Lower lobe of right lung (tissue), 2 donors: Measurements from ENCODE around the gene ATG12. TPM values are rescaled to one million over a fixed set of nuclear protein-coding genes. Genes with fewer than 3 reads are reported as not detected.

Source experiments
- ATAC-seq, 2 donors: fragments of 200-7000 bp; cut with Tn5 transposase; one replicate each; pipeline ENCODE4 v1.9.1; 2020 to 2022; ENCODE audit warnings: mild to moderate bottlenecking in 2 of 2, moderate library complexity in 2 of 2
- DNase-seq: peaks from one replicate; pipeline ENCODE4 v3.0.0-alpha.2; 2020
- H3K27ac ChIP-seq: fragments of 200-600 bp; one replicate; pipeline ENCODE4 v1.8.0; 2022
- H3K27me3 ChIP-seq: fragments of 200-600 bp; one replicate; pipeline ENCODE4 v1.8.0; 2022; ENCODE audit warnings: low read depth
- H3K36me3 ChIP-seq: fragments of 200-600 bp; one replicate; pipeline ENCODE4 v1.8.0; 2022; ENCODE audit warnings: mild to moderate bottlenecking
- H3K4me1 ChIP-seq: fragments of 200-600 bp; one replicate; pipeline ENCODE4 v1.8.0; 2022
- H3K4me3 ChIP-seq: fragments of 200-600 bp; one replicate; pipeline ENCODE4 v1.8.0; 2022; ENCODE audit warnings: mild to moderate bottlenecking
- H3K9me3 ChIP-seq: fragments of 200-600 bp; one replicate; pipeline ENCODE4 v1.8.0; 2022
- intact Hi-C: fragments of 100-400 bp; cut with DNase I; formaldehyde crosslinking; loops from one replicate; pipeline ENCODE4 v1.11.0; 2022
- total RNA-seq: library from RNA; stranded (reverse); fragmentation: NEBNext Ultra II Directional; extraction: Animal tissue kit (Norgen Biotek cat#: 25700); gene quantifications from one replicate; pipeline ENCODE4 v1.2.1, GENCODE V29; 2021
- TF ChIP-seq, protein P1 (sequence below): fragments of 200-600 bp; IDR thresholded peaks from one replicate; pipeline ENCODE4 v1.8.0; 2022; ENCODE audit warnings: antibody characterized with exemption, mild to moderate bottlenecking
- donor health status: DM: no; HTN: yes; CAD: no; lungs with severe emphysema.

The ATG12 gene
- total RNA-seq, 1 donor from 2014 or later, result 35.7 TPM

DNA sequence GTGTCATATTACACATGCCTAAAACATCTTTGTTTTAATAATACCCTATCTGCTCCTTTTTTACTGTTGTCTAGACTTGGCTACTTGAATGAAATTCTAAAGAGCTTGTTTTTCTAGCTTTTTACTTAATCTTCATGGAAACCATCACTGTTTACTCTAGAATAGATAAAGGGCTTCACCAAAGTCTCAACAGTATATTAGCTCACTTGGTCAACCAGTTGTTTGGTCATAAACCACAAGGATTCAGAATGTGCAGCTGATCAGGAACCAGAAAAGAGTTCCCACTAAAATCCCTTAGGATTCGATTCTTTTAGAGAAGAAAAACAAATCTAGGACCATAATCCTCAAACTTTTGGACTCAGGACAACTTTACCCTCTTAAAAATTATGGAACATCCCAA lies 62.9 kb downstream of the ATG12 start:
- Histone ChIP-seq H3K9me3 (no peaks in the 10 kb centered on the region), H3K27ac (no peak overlapping the region), H3K4me3 (no peak overlapping the region), H3K27me3 (peaks cover 4% of the 10 kb centered on the region), H3K4me1 (no peaks in the 10 kb centered on the region), H3K36me3 (no peaks in the 10 kb centered on the region)
- ATAC-seq, result no peak
- intact Hi-C loops, result no loop called here
- TF ChIP-seq, protein P1, sequence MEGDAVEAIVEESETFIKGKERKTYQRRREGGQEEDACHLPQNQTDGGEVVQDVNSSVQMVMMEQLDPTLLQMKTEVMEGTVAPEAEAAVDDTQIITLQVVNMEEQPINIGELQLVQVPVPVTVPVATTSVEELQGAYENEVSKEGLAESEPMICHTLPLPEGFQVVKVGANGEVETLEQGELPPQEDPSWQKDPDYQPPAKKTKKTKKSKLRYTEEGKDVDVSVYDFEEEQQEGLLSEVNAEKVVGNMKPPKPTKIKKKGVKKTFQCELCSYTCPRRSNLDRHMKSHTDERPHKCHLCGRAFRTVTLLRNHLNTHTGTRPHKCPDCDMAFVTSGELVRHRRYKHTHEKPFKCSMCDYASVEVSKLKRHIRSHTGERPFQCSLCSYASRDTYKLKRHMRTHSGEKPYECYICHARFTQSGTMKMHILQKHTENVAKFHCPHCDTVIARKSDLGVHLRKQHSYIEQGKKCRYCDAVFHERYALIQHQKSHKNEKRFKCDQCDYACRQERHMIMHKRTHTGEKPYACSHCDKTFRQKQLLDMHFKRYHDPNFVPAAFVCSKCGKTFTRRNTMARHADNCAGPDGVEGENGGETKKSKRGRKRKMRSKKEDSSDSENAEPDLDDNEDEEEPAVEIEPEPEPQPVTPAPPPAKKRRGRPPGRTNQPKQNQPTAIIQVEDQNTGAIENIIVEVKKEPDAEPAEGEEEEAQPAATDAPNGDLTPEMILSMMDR, result no peak
- no peak for DNase-seq

Other genes with a start within 250 kb of the ATG12 start
- 5.8 TPM for gene TICAM2, start 239.1 kb downstream of the ATG12 start, total RNA-seq
- 82.2 TPM for gene TMED7, start 215.5 kb downstream of the ATG12 start, total RNA-seq
- gene CDO1, start 24.9 kb downstream of the ATG12 start, total RNA-seq, result 12.8 TPM
- 69.4 TPM for gene AP3S1, start 370 bp upstream of the ATG12 start, total RNA-seq
- 1.3 TPM for gene LVRN, start 120.9 kb upstream of the ATG12 start, total RNA-seq
- gene ARL14EPL, start 190.9 kb upstream of the ATG12 start, total RNA-seq, result not detected
- gene COMMD10, start 243.5 kb upstream of the ATG12 start, total RNA-seq, result 33.8 TPM